GM12873 (cell line): Measurements from ENCODE around the gene VGF.

Source experiments
- TF ChIP-seq, protein P1 (sequence below): IDR thresholded peaks from 2 replicates; pipeline ENCODE4 v1.5.1; 2012; ENCODE audit warnings: low read depth, mild to moderate bottlenecking, moderate library complexity, low read length, control low read depth; ENCODE audit not compliant: insufficient read depth; ENCODE audit errors: missing control alignments

Gene VGF

DNA sequence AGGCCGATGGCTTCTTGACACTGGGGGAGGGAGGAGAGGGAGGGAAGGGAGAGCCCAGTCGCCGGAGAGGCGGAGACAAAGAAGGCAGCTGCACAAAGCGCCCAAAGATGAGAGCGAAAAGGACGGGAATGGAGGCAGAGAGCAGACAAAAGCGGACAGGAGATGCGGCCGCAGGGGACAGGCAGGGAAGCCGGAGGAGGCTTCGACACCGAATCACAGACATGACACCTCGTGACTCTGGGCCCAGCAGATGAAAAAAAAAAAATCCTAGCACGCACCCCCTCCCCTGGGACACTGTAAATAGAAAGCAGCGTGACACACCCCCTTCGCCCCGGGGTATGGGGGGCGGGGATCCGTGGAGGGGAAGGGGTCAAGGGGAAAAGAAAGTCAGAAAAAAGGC lies 13.7 kb upstream of the VGF start:
- TF ChIP-seq, protein P1, sequence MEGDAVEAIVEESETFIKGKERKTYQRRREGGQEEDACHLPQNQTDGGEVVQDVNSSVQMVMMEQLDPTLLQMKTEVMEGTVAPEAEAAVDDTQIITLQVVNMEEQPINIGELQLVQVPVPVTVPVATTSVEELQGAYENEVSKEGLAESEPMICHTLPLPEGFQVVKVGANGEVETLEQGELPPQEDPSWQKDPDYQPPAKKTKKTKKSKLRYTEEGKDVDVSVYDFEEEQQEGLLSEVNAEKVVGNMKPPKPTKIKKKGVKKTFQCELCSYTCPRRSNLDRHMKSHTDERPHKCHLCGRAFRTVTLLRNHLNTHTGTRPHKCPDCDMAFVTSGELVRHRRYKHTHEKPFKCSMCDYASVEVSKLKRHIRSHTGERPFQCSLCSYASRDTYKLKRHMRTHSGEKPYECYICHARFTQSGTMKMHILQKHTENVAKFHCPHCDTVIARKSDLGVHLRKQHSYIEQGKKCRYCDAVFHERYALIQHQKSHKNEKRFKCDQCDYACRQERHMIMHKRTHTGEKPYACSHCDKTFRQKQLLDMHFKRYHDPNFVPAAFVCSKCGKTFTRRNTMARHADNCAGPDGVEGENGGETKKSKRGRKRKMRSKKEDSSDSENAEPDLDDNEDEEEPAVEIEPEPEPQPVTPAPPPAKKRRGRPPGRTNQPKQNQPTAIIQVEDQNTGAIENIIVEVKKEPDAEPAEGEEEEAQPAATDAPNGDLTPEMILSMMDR: no peak

- TF ChIP-seq, protein P1: no peak
These were observed 12.3 kb upstream of the VGF start for GRCh38 chr7:101177644-101178043.

DNA sequence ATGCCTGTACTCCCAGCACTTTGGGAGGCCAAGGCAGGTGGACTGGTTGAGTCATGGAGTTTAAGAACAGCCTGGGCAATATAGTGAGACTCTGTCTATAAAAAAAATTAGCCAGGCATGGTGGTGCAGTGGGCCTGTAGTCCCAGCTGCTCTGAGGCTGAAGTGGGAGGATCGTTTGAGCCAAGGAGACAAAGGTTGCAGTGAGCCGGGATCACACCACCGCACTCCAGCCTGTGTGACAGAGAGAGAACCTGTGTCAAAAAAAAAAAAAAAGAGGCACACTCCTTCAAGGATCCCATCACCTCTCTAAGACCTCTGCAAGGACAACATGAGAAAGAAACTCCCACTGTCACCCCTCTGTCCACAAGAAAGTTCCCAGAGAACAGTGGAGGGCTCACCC lies 10.3 kb upstream of the VGF start:
- TF ChIP-seq, protein P1: no peak

DNA sequence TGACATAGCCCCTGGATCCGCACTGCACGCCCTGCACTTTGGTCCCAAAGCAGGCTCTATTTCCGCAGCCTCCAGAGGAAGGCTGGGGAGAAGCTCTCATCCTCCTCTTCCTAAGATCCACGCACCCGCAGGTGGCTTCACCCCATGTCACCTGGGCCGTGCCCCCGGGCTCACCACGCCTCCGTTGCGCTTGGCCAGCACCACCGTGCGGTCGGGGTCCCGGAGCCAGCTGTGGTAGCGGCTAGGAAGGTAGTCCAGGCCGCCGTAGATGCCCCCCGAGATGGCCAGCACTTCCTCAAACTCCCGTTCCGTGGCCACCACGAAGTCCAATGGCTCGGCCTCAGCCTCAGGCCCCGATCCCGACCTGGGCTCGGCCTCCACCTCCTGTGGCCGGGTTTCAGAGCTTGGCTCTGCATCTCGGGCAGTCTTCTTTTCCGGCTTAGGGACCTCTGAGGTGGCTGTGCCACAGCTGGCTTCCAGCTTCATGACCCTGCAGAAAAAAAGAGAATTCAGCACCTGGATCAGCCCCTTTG lies 9.0 kb upstream of the VGF start:
- TF ChIP-seq, protein P1: no peak

GRCh38 chr7:101173752-101174244 lies 8.4 kb upstream of the VGF start:
- TF ChIP-seq, protein P1: no peak

GRCh38 chr7:101172854-101173751 lies 7.7 kb upstream of the VGF start:
- TF ChIP-seq, protein P1: no peak
